COLO668 (cell line): ENCODE measurements around the gene ARHGAP42.
"Not testable (repeated sequence)": the region's sequence is repeated elsewhere in the genome, so short reads cannot be mapped to it uniquely, and the experiment has no call there.

Experiments used
- DNase-seq: peaks from one replicate; lab custom pipeline; 2025; ENCODE audit not compliant: unreplicated experiment; lab: John Stamatoyannopoulos, UW

The ARHGAP42 gene

GRCh38 chr11:100866453-100866852 is 179.4 kb downstream of the ARHGAP42 start:
- DNase-seq, result no peak

DNA sequence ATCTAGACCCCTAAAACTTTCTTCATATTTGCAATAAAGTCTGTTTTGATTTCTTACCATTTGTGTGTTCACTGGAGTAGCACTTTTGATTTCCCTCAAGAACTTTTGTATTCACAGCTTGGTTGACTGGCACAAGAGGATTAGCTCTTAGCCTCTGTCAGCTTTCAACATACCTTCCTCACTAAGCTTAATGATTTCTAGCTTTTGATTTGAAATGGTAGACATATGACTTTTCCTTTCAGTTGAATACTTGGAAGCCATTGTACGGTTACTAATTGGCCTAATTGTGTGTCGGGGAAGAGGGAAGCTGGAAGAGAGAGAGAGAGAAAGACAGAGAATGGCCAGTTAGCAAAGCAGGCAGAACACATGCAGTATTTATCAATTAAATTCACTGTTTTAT is 180.5 kb downstream of the ARHGAP42 start:
- DNase-seq, result no peak

GRCh38 chr11:100869328-100869727 is 182.2 kb downstream of the ARHGAP42 start:
- no peak for DNase-seq

DNA sequence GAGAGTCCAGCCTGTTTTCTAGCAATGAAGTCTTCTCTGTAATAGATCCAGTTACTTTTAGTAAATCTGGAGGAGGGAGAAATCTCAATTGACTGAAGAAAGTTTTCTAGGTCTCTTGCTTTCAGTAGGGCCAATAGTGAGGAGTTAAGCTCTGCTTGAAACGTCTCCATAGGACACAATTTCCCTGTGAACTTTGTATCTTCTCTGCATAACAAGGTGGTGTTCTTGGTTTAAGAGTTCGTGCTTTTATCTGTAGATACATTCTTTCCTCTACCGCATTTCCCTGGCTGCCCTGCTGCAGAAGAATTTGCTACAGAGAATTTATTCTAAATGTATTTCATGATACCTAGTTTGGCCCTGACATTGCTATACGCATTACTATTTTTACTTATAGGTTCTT is 183.1 kb downstream of the ARHGAP42 start:
- no peak for DNase-seq

DNA sequence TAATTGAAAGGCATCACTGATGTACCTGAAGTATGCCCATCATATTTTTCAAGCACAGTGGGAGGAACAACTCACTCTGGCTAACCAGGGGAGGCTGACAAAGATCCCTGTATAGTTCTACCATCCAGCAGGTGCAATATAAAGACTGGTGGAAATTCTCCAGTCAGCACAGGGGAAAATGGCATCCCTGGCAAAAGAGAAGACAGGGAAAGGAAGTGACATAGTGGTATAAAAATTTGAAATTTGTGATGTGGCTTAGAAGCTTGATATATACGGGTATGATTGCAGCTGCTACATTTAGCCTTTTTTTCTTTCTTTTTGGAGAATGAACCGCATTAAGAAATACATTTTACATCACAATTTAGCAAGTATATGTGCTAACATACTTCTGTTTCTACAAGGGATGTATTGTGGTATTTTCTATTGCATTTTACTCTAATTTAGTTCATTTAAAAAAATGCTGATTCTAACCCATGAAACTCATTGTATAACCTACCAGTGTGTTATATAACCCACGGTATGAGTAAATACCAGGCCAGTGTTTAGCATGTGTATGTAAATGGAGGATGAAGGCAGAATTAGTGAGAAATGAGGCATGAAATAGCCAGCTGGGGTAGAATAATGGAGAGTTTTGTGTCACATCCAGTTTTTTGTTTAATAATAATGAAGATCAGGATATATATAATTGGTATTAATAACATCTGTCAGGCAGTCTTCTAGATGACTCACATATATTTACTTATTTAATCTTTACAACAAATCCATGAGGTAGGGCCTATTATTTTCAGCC is 186.1 kb downstream of the ARHGAP42 start:
- DNase-seq, result no peak

GRCh38 chr11:100874203-100874602 is 187.1 kb downstream of the ARHGAP42 start:
- no peak for DNase-seq

DNA sequence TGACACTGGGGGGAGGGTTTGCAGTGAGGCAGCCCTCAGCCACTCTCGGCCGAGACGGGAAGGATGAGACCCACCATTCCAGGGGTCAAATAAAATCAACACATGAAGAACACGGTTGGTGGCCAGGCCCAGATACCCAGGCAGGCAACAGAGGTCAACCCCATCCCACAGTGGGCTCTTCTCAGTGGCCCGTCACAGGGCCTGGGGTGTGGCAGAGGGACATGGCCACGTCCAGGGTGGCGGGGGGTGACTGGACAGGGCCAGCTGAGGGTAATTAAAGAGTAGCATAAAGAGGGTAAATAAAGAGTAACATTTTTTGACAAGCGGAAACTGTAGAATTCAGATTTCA is 188.4 kb downstream of the ARHGAP42 start:
- DNase-seq, result no peak

- no peak for DNase-seq
Observed at GRCh38 chr11:100876815-100877520, 189.9 kb downstream of the ARHGAP42 start.

DNA sequence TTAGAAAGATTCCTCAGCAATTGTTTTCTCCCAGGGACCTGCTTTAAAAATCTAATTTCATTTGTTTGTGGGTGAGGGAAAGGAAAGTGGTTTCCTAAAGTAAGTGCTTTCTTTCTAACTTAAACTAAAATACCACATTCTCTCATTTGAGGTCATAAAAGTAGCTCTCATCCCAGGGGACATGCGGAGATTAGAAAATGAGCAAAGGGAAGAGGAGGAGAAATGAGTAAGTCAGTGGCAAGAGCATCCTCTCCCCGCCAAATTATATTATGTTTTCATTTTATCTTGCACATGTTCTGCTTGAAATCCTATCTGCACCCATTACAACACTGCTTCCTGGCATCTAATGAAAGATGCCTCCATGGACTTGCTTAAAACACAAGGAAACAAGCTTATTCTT is 191.4 kb downstream of the ARHGAP42 start:
- DNase-seq, result no peak

DNA sequence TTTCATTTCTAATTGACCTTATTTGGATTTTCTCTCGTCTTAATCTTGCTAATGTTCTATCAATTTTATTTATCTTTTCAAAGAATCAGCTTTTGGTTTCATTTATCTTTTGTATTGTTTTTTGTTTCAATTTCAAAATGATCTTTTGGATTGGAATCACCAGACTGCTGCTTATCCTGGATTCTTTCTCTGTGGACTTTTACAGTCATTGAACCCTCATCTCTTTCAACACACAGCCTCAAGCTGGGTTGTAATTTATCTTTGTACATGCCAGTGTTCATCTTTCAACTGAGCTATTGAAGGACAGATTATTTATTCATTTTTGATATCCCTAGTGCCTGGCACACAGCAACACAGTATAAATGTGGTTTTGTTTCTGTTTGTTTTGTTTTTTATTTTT is 195.9 kb downstream of the ARHGAP42 start:
- no peak for DNase-seq

- DNase-seq, result no peak
Observed at GRCh38 chr11:100883830-100884229, 196.7 kb downstream of the ARHGAP42 start.

DNA sequence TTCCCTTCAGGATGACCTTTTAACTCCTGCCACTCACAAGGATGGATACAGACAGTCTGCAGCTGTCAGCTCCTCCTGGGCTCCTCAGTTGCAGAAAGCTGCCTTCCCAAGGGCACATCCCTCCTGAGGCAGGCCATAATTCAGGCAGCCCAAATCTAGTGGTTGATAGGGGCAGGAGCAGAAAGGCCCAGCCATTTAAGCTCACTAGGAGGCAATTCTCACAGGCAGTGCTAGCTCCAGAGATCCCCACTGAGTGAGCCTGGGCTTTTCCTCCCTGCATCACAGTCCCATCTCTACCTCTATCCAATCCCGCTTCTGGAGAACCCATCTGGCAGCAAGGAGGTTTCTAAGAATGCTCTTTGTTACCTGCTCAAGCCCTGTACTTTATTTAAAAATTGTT is 200.6 kb downstream of the ARHGAP42 start:
- DNase-seq, result no peak

GRCh38 chr11:100888836-100889235 is 201.7 kb downstream of the ARHGAP42 start:
- DNase-seq, result no peak

GRCh38 chr11:100889758-100890157 is 202.7 kb downstream of the ARHGAP42 start:
- DNase-seq, result no peak

GRCh38 chr11:100890789-100891188 is 203.7 kb downstream of the ARHGAP42 start:
- DNase-seq, result no peak

DNA sequence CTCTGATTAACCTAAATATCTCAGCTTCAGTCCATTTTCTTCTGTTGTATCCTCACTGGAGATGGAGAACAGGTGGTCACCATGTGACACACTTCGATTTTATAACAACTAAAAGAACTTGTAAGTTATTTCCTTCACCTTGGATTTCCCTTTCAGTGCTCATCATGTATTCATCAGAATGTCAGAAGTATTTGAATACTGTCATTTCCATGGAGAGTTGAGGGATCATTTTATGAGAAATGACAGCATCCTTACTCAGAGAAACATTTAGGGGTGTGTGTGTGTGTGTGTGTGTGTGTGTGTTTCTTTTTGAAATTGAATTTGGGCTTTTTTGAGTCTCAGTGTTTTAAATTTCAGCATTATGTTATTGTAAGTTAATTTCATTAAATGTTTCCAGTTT is 205.8 kb downstream of the ARHGAP42 start:
- DNase-seq, result no peak

DNA sequence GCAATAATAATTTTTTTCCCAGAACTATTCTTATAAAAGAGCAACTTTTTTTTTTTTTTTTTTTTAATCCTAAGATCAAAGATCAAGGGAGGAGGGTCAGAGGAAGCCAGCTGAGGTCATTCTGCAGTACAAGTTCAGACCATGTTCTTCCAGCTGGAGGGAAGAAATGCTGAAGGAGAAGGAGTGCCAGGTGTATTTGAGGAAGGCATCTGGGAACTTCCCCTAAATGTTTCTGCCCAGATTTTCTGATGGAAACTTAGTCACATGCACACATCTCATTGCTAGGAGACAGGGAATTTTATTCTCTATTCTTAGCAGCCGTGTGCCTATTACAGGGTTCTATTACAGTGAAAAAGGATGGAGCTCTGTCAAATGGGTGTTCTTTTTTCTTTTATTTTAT is 208.4 kb downstream of the ARHGAP42 start:
- no peak for DNase-seq

DNA sequence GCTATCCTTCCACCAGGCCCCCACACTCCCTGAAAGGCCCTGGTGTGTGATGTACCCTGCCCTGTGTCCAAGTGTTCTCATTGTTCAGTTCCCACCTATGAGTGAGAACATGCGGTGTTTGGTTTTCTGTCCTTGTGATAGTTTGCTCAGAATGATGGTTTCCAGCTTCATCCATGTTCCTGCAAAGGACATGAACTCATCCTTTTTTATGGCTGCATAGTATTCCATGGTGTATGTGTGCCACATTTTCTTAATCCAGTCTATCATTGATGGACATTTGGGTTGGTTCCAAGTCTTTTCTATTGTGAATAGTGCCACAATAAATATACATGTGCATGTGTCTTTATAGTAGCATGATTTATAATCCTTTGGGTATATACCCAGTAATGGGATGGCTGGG is 208.9 kb downstream of the ARHGAP42 start:
- not testable (repeated sequence) for DNase-seq

GRCh38 chr11:100901471-100901870 is 214.4 kb downstream of the ARHGAP42 start:
- DNase-seq, result not testable (repeated sequence)

GRCh38 chr11:100902454-100903141 is 215.5 kb downstream of the ARHGAP42 start:
- no peak for DNase-seq

GRCh38 chr11:100903284-100903683 is 216.2 kb downstream of the ARHGAP42 start:
- DNase-seq, result no peak

DNA sequence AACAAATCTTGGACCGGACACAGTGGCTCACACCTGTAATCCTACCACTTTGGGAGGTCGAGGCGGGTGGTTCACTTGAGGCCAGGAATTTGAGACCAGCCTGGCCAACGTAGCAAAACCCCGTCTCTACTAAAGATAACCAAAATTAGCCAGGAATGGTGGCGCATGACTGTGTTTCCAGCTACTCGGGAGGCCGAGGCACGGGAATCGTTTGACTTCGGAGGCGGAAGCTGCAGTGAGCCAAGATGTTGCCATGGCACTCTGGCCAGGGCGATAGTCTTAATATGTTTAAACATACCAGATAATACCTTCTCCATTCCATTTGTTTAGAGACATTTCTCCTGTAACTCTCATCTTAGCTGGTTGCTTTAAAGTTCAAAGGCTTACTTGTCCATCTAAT is 218.6 kb downstream of the ARHGAP42 start:
- DNase-seq, result no peak
